ENCODE data around the gene RNF168. TPM values are rescaled to one million over a fixed set of nuclear protein-coding genes. Genes with fewer than 3 reads are reported as not detected.

Gene RNF168
- polyA plus RNA-seq, 1 donor from 2014 or later = 4.2 TPM

- H3K9me3 ChIP-seq (ENCODE audit: low read length) = peaks cover 9% of the 10 kb centered on the region
- H2AFZ ChIP-seq (ENCODE audit: low read depth, low read length) = no peak overlapping the region
- no peaks in the 10 kb centered on the region for H3K79me2 ChIP-seq (replicated peaks; ENCODE audit: insufficient read depth, low read length)
Observed at GRCh38 chr3:196517162-196517800, 13.7 kb upstream of the RNF168 start.

GRCh38 chr3:196514913-196515621 is 11.5 kb upstream of the RNF168 start, which contains the start of gene SMCO1:
TSS of gene SMCO1 (minus strand) at chr3:196515346. CDS start at chr3:196515209, 137 bp downstream.
- no peaks in the 10 kb centered on the region for H4K20me1 ChIP-seq (ENCODE audit: insufficient read depth)
- no peaks in the 10 kb centered on the region for H3F3A ChIP-seq (ENCODE audit: insufficient read depth, low read length, poor library complexity, severe bottlenecking)
- TF ChIP-seq EP300 (conservative IDR thresholded peaks at IDR 0.05; ENCODE audit: poor library complexity, severe bottlenecking) = no peak
- H3K9me2 ChIP-seq (ENCODE audit: insufficient read depth, low read length) = no peaks in the 10 kb centered on the region
- H3K4me3 ChIP-seq (ENCODE audit: low read length) = no peak within 1 kb of the TSS
- H3K36me3 ChIP-seq (ENCODE audit: insufficient read depth, low read length) = no peaks in the 10 kb centered on the region
- no peak within 1 kb of the TSS for H3K9ac ChIP-seq (ENCODE audit: low read length)
- H3K27ac ChIP-seq (ENCODE audit: low read length) = no peak within 1 kb of the TSS
- no peak within 1 kb of the TSS for H2AFZ ChIP-seq (ENCODE audit: low read depth, low read length)
- peaks cover 9% of the 10 kb centered on the region for H3K9me3 ChIP-seq (ENCODE audit: low read length)
- H3K4me2 ChIP-seq (ENCODE audit: low read length) = no peak within 1 kb of the TSS
- no peaks in the 10 kb centered on the region for H3K79me2 ChIP-seq (replicated peaks; ENCODE audit: insufficient read depth, low read length)
- no peaks in the 10 kb centered on the region for H3K27me3 ChIP-seq (ENCODE audit: insufficient read depth, low read depth, low read length)

More at GRCh38 chr3:196517162-196517800, 13.7 kb upstream of the RNF168 start:
- TF ChIP-seq TAF1 (IDR thresholded peaks at IDR 0.05; ENCODE audit: low read depth) (no peak), REST (IDR thresholded peaks at IDR 0.05; ENCODE audit: borderline replicate concordance) (no peak), EZH2 (IDR thresholded peaks at IDR 0.05; ENCODE audit: borderline replicate concordance, insufficient read depth, low read length, poor library complexity, severe bottlenecking) (no peak), EP300 (conservative IDR thresholded peaks at IDR 0.05; ENCODE audit: poor library complexity, severe bottlenecking) (no peak)
- Histone ChIP-seq H3K9me2 (ENCODE audit: insufficient read depth, low read length) (no peaks in the 10 kb centered on the region), H3K27ac (ENCODE audit: low read length) (no peak overlapping the region), H3K36me3 (ENCODE audit: insufficient read depth, low read length) (no peaks in the 10 kb centered on the region), H3K27me3 (ENCODE audit: insufficient read depth, low read depth, low read length) (no peaks in the 10 kb centered on the region), H3K4me3 (ENCODE audit: low read length) (no peak overlapping the region), H3K4me2 (ENCODE audit: low read length) (no peak overlapping the region), H3F3A (ENCODE audit: insufficient read depth, low read length, poor library complexity, severe bottlenecking) (no peaks in the 10 kb centered on the region), H3K9ac (ENCODE audit: low read length) (no peak overlapping the region), H4K20me1 (ENCODE audit: insufficient read depth) (no peaks in the 10 kb centered on the region)

GRCh38 chr3:196514350-196514716 is 10.8 kb upstream of the RNF168 start:
- no peak overlapping the region for H3K4me2 ChIP-seq (ENCODE audit: low read length)
- H3F3A ChIP-seq (ENCODE audit: insufficient read depth, low read length, poor library complexity, severe bottlenecking) = no peaks in the 10 kb centered on the region

More at GRCh38 chr3:196514350-196514716, 10.8 kb upstream of the RNF168 start:
- H2AFZ ChIP-seq (ENCODE audit: low read depth, low read length) = no peak overlapping the region
- H3K27me3 ChIP-seq (ENCODE audit: insufficient read depth, low read depth, low read length) = no peaks in the 10 kb centered on the region
- no peaks in the 10 kb centered on the region for H3K36me3 ChIP-seq (ENCODE audit: insufficient read depth, low read length)
- H4K20me1 ChIP-seq (ENCODE audit: insufficient read depth) = no peaks in the 10 kb centered on the region
- no peak for TF ChIP-seq EP300 (conservative IDR thresholded peaks at IDR 0.05; ENCODE audit: poor library complexity, severe bottlenecking)
- no peak for TF ChIP-seq SMC3 (conservative IDR thresholded peaks at IDR 0.05; ENCODE audit: poor library complexity)
- no peak for TF ChIP-seq TAF1 (IDR thresholded peaks at IDR 0.05; ENCODE audit: low read depth)
- no peak for TF ChIP-seq EZH2 (IDR thresholded peaks at IDR 0.05; ENCODE audit: borderline replicate concordance, insufficient read depth, low read length, poor library complexity, severe bottlenecking)
- TF ChIP-seq MXI1 (conservative IDR thresholded peaks at IDR 0.05; ENCODE audit: poor library complexity, severe bottlenecking) = no peak
- TF ChIP-seq REST (IDR thresholded peaks at IDR 0.05; ENCODE audit: borderline replicate concordance) = no peak
- TF ChIP-seq CTCF (IDR thresholded peaks at IDR 0.05; ENCODE audit: poor library complexity, severe bottlenecking) = no peak
- no peak for TF ChIP-seq POLR2AphosphoS5 (IDR thresholded peaks at IDR 0.05)
- no peak for TF ChIP-seq RAD21 (conservative IDR thresholded peaks at IDR 0.05)
- H3K27ac ChIP-seq (ENCODE audit: low read length) = no peak overlapping the region
- no peaks in the 10 kb centered on the region for H3K9me2 ChIP-seq (ENCODE audit: insufficient read depth, low read length)
- H3K9ac ChIP-seq (ENCODE audit: low read length) = no peak overlapping the region
- no peaks in the 10 kb centered on the region for H3K79me2 ChIP-seq (replicated peaks; ENCODE audit: insufficient read depth, low read length)
- H3K4me3 ChIP-seq (ENCODE audit: low read length) = no peak overlapping the region
- H3K9me3 ChIP-seq (ENCODE audit: low read length) = peaks cover 9% of the 10 kb centered on the region
